AG04450 (cell line): Measurements from ENCODE around the gene F11. TPM values are rescaled to one million over a fixed set of nuclear protein-coding genes. Genes with fewer than 3 reads are reported as not detected.
"Not testable (repeated sequence)": the region's sequence is repeated elsewhere in the genome, so short reads cannot be mapped to it uniquely, and the experiment has no call there.

Experiments used
- CTCF ChIA-PET: fragments of 300-600, 350-600 bp; formaldehyde crosslinking; extraction: SDS; loops from one replicate; lab custom pipeline; 2022; ENCODE audit warnings: antibody characterized with exemption, inconsistent platforms; lab: Charles Lee
- POLR2A ChIA-PET: fragments of 350-600 bp; formaldehyde crosslinking; extraction: SDS; loops from one replicate; lab custom pipeline; 2021; ENCODE audit warnings: antibody characterized with exemption, inconsistent platforms; lab: Yijun Ruan, JAX
- DNase-seq: peaks from one replicate; pipeline ENCODE4 v3.0.0-alpha.2; 2011; ENCODE audit warnings: low read depth, low spot score
- H3K27ac ChIP-seq: one replicate; pipeline ENCODE4 v1.5.1; 2012; ENCODE audit warnings: low read depth, low read length, control low read depth
- H3K27me3 ChIP-seq: one replicate; pipeline ENCODE4 v1.6.0; 2012; ENCODE audit warnings: low read length; ENCODE audit not compliant: control insufficient read depth, insufficient read depth
- H3K4me3 ChIP-seq: 2 replicates; pipeline ENCODE4 v1.5.1; 2011; ENCODE audit warnings: mild to moderate bottlenecking, low read depth, low read length, control low read depth
- H3K9me3 ChIP-seq: 2 replicates; pipeline ENCODE4 v1.5.1; 2012; ENCODE audit warnings: low read length; ENCODE audit not compliant: control insufficient read depth, insufficient read depth
- polyA plus RNA-seq: library from polyadenylated mRNA; depleted of rRNA; stranded (reverse); fragments of >200 nt; gene quantifications from 2 replicates; pipeline ENCODE4 v1.2.3, GENCODE V29; 2011
- TF ChIP-seq, protein P1 (sequence below): IDR thresholded peaks from 2 replicates; pipeline ENCODE4 v1.5.1; 2011; ENCODE audit warnings: low read depth, low read length, control low read depth, inconsistent platforms

The F11 gene
- polyA plus RNA-seq, 1 experiment: not detected

DNA sequence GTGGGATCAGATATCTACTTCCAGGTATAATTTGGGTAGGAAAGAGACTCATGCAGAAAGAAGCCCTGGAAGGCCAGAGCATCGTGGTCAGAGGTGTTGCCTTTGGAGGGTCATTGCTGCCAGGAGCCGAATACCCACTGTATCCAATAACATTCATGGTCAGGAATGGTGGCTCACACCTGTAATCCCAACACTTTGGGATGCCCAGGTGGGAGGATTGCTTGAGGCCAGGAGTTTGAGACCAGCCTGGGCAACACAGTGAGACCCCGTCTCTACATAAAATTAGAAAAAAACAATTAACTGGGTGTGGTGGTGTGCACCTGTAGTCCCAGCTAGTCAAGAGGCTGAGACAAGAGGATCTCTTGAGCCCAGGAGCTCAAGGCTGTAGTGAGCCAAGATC is 10.9 kb upstream of the F11 start:
- DNase-seq: no peak
- Histone ChIP-seq H3K27ac (no peak overlapping the region), H3K4me3 (no peak overlapping the region), H3K27me3 (no peaks in the 10 kb centered on the region), H3K9me3 (peaks cover 2% of the 10 kb centered on the region; the same call in 1 of the 2 replicates)
- TF ChIP-seq, protein P1, sequence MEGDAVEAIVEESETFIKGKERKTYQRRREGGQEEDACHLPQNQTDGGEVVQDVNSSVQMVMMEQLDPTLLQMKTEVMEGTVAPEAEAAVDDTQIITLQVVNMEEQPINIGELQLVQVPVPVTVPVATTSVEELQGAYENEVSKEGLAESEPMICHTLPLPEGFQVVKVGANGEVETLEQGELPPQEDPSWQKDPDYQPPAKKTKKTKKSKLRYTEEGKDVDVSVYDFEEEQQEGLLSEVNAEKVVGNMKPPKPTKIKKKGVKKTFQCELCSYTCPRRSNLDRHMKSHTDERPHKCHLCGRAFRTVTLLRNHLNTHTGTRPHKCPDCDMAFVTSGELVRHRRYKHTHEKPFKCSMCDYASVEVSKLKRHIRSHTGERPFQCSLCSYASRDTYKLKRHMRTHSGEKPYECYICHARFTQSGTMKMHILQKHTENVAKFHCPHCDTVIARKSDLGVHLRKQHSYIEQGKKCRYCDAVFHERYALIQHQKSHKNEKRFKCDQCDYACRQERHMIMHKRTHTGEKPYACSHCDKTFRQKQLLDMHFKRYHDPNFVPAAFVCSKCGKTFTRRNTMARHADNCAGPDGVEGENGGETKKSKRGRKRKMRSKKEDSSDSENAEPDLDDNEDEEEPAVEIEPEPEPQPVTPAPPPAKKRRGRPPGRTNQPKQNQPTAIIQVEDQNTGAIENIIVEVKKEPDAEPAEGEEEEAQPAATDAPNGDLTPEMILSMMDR: no peak
- ChIA-PET POLR2A (no interaction called here), CTCF (no interaction called here)

DNA sequence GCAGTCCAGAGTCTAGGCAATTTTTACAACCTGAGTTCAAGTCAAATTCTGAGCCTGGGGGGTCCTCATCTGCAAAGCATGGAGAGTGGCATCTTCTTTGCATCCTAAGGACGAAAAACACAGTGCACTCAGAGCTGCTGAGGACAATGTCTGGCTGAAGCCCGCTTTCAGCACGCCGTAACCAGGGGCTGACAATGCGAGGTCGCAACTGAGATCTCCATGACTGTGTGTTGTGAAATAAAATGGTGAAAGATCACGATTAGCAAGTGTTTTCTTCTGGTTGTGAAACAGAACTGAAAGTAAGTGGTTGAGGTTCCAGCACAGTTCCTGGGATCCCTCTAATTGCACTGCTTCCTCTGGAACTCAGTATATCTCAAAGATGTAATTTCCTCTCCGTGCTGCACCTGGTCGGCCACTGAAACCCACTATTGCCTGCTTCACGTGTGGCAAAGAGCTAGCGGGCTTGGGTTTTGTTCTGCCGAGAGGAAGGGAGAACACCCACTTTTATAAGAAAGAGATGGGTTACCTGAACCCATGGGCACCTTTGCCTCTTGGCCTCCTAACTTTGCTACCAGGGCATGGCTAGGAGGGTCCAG is 7.7 kb upstream of the F11 start:
- no peak overlapping the region for H3K4me3 ChIP-seq
- no peak for DNase-seq
- peaks cover 3% of the 10 kb centered on the region; the same call in 1 of the 2 replicates for H3K9me3 ChIP-seq
- POLR2A ChIA-PET: no interaction called here
- CTCF ChIA-PET: no interaction called here
- no peak overlapping the region for H3K27ac ChIP-seq
- TF ChIP-seq, protein P1: no peak
- no peaks in the 10 kb centered on the region for H3K27me3 ChIP-seq

DNA sequence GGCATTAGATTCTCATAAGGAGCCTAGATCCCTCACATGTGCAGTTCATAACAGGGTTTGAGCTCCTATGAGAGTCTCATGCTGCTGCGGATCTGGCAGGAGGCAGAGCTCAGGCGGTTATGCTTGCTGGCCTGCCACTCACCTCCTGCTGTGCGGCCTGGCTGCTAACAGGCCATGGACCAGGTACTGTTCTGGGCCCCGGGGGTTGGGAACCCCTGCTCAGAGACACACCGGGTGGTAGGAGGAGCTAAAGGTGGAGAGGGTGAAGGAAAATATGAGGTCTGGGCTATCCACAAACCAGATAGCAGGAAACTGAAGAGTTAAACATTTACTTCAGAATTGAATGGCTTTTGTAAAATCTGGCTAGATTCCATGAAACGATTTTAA is 5.9 kb upstream of the F11 start:
- TF ChIP-seq, protein P1: no peak
- POLR2A ChIA-PET: no interaction called here
- CTCF ChIA-PET: no interaction called here
- H3K27me3 ChIP-seq: no peaks in the 10 kb centered on the region
- no peak overlapping the region for H3K4me3 ChIP-seq
- DNase-seq: no peak
- peaks cover 3% of the 10 kb centered on the region; the same call in 1 of the 2 replicates for H3K9me3 ChIP-seq
- no peak overlapping the region for H3K27ac ChIP-seq

DNA sequence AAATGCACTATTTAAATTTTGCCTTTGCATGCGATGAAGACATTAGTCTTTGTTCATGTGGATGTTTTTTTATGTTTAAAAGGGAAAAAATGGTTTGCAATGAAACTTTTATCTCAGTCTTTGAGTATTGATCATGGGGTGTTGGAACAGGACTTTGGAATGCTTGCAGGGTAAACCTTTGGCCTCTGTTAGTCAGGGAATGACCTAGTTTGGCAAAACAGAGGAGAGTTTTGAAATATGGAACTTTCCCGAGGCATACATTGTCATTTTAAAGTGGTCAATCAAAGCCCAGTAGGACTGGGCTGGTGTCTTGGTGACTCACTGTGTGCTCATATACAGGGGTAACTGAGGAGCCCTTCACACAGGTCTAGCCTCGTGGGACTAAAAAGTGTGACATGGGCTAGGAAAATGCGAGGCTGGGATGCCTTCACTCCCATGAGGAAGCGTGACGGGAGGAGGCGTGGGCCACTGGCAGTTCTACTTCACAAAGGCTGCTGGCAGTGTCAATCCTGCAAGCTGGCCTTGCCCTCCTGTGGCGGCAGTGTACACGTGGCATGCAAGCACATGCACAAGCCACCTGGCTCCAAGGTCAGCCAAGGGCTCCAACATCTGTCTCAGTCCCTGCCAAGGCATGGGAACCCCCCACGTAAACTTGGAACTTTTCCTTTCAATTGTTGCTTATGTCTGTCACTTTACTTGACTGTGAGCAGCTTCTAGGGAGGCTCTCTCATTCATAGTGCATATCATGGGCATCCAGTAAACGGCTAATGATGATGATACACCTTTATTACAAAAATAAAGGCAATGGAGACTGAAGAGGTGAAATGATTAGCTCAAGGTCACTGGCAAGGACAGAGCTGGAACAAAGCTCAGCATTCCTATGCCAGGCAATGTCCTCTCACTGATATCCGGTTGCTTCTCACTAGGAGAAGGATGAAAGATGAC is 5.2 kb upstream of the F11 start:
- peaks cover 3% of the 10 kb centered on the region; the same call in 1 of the 2 replicates for H3K9me3 ChIP-seq
- H3K27ac ChIP-seq: no peak overlapping the region
- no peaks in the 10 kb centered on the region for H3K27me3 ChIP-seq
- no peak for DNase-seq
- no peak overlapping the region for H3K4me3 ChIP-seq
- ChIA-PET POLR2A (no interaction called here), CTCF (no interaction called here)
- TF ChIP-seq, protein P1: no peak

DNA sequence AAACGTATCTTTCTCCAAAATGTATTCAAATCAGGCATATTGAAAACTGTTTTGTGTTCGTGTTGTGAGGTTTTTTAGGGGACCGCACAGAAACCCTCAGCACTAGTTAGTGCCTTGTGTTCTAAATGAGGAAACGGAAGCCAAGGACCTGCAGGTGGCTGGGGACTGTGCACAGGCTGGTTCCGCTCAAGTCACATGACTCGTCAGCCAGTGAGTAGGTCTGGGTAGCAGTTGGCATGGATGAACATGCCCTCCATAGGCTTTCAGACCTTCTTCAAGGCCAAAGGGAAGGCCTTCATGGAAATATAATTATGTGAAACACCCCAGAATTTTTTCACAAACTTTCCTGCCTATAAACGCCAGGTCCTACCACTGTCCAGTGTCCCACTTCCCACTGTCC is 1.3 kb upstream of the F11 start:
- H3K27me3 ChIP-seq: no peaks in the 10 kb centered on the region
- TF ChIP-seq, protein P1: no peak
- no peak for DNase-seq
- H3K9me3 ChIP-seq: peaks cover 3% of the 10 kb centered on the region; the same call in 1 of the 2 replicates
- CTCF ChIA-PET: no interaction called here
- no peak overlapping the region for H3K27ac ChIP-seq
- H3K4me3 ChIP-seq: no peak overlapping the region
- POLR2A ChIA-PET: no interaction called here

DNA sequence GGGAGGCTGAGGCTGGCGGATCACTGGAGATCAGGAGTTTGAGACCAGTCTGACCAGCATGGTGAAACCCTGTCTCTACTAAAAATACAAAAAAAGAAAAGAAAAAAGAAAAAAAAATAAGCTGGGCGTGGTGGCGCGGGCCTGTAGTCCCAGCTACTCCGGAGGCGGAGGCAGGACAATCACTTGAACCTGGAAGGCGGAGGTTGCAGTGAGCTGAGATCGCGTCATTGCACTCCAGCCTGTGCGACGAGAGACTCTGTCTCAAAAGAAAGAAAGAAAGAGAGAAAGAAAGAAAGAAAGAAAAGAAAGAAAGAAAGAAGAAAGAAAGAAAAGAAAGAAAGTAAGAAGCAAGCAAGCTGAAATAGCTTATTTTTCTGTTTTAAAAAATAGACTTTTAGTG is 739 bp upstream of the F11 start:
- H3K9me3 ChIP-seq, H3K4me3 ChIP-seq, H3K27me3 ChIP-seq, H3K27ac ChIP-seq, POLR2A ChIA-PET, DNase-seq, CTCF ChIA-PET: not testable (repeated sequence)
